Fibroblast of lung (primary cell): ENCODE results near the gene AFF2. TPM values are rescaled to one million over a fixed set of nuclear protein-coding genes. Genes with fewer than 3 reads are reported as not detected.

Experiments
- DNase-seq, 2 donors: peaks; one replicate each; pipeline versions ENCODE4 v3.0.0 to v3.0.0-alpha.2; 2010; ENCODE audit warnings: low read depth in 2 of 2
- H2AFZ ChIP-seq: 2 replicates; pipeline ENCODE4 v1.5.1; 2012; ENCODE audit warnings: low read length, control low read depth, inconsistent platforms
- H3K27ac ChIP-seq: 2 replicates; pipeline ENCODE4 v1.5.1; 2011; ENCODE audit warnings: low read length, control low read depth; ENCODE audit not compliant: insufficient read depth
- H3K27me3 ChIP-seq: 2 replicates; pipeline ENCODE4 v1.5.1; 2011; ENCODE audit warnings: mild to moderate bottlenecking, low read length; ENCODE audit not compliant: control insufficient read depth, insufficient read depth
- H3K36me3 ChIP-seq: 2 replicates; pipeline ENCODE4 v1.5.1; 2011; ENCODE audit warnings: low read length; ENCODE audit not compliant: control insufficient read depth, insufficient read depth
- H3K4me1 ChIP-seq: 2 replicates; pipeline ENCODE4 v1.5.1; 2011; ENCODE audit warnings: low read length; ENCODE audit not compliant: control insufficient read depth, insufficient read depth; ENCODE audit errors: extremely low read depth
- H3K4me2 ChIP-seq: 2 replicates; pipeline ENCODE4 v1.5.1; 2011; ENCODE audit warnings: low read length, control low read depth; ENCODE audit not compliant: insufficient read depth; ENCODE audit errors: extremely low read depth
- H3K4me3 ChIP-seq, 4 experiments: fragments of 200-600 bp in 1 of 4; sonication (generic) in 1 of 4; replicated peaks in 1 of 4; 2 replicates each; pipeline ENCODE4 v1.5.1; 2011 to 2016; ENCODE audit warnings: low read length in 4 of 4, low read depth in 3 of 4, mild to moderate bottlenecking in 3 of 4, control low read depth in 2 of 4, inconsistent platforms in 1 of 4, mixed read lengths in 1 of 4; ENCODE audit not compliant: insufficient read depth in 1 of 4; ENCODE audit errors: control extremely low read depth in 1 of 4
- H3K79me2 ChIP-seq: 2 replicates; pipeline ENCODE4 v1.5.1; 2012; ENCODE audit warnings: mild to moderate bottlenecking, low read length, inconsistent platforms; ENCODE audit not compliant: control insufficient read depth, insufficient read depth
- H3K9ac ChIP-seq: 2 replicates; pipeline ENCODE4 v1.5.1; 2011; ENCODE audit warnings: mild to moderate bottlenecking, low read length, control low read depth; ENCODE audit not compliant: insufficient read depth
- H3K9me3 ChIP-seq: 2 replicates; pipeline ENCODE4 v1.5.1; 2012; ENCODE audit warnings: low read depth, low read length; ENCODE audit not compliant: control insufficient read depth, insufficient read depth
- H4K20me1 ChIP-seq: 2 replicates; pipeline ENCODE4 v1.5.1; 2011; ENCODE audit warnings: low read length; ENCODE audit not compliant: control insufficient read depth, insufficient read depth; ENCODE audit errors: extremely low read depth
- EZH2 ChIP-seq: IDR thresholded peaks from 2 replicates; pipeline ENCODE4 v1.5.1; 2012; ENCODE audit warnings: low read length, control low read depth, mild to moderate bottlenecking; ENCODE audit errors: missing control alignments
- polyA plus RNA-seq, 2 donors: library from polyadenylated mRNA; depleted of rRNA in 1 of 2; stranded (reverse) in 1 of 2; unstranded in 1 of 2; fragments of >200 nt; gene quantifications; 2 replicates each; pipeline ENCODE4 v1.2.1, GENCODE V29; 2011 to 2012; ENCODE audit warnings: missing spikeins in 1 of 2
- total RNA-seq: library from RNA; depleted of rRNA; stranded (reverse); fragments of >200 nt; gene quantifications from 2 replicates; pipeline ENCODE4 v1.2.1, GENCODE V29; 2014
- TF ChIP-seq, protein P1 (sequence below), 2 donors: IDR thresholded peaks in 1 of 2; conservative IDR thresholded peaks in 1 of 2; 1 replicate in 1 of 2; 2 replicates in 1 of 2; pipeline ENCODE4 v1.5.1; 2011 to 2012; ENCODE audit warnings: low read length in 2 of 2, control low read depth in 1 of 2, inconsistent platforms in 1 of 2, low read depth in 1 of 2, mild to moderate bottlenecking in 1 of 2

Gene AFF2
- total and polyA plus RNA-seq, 2 donors (not counting 1 experiment from before 2014, with no cell fraction given): under 0.01 to 0.05 TPM

DNA sequence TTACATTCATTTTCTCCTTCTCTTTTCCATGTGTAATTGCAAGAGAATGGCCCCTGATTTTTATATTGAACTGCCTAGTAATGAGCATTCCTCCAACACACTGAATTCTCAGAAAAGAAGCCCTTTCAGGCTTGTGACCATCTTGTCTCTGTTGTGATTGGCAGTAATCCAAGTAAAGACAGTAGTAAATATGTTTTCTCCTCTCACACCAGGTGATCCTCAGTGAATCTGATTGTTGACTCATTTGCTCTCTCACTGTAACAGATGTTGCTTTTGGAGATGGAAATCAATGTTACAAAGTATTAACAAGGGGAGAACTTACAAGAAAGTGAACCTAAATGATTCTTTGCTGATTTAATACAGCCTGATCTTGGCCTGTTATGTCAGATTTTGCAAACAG is 271.0 kb downstream of the AFF2 start:
- H3K4me1 ChIP-seq: no peaks in the 10 kb centered on the region
- no peaks in the 10 kb centered on the region for H4K20me1 ChIP-seq
- H3K27ac ChIP-seq: no peak overlapping the region
- no peaks in the 10 kb centered on the region for H3K79me2 ChIP-seq
- no peak for DNase-seq
- no peak overlapping the region for H3K9ac ChIP-seq
- TF ChIP-seq, protein P1, sequence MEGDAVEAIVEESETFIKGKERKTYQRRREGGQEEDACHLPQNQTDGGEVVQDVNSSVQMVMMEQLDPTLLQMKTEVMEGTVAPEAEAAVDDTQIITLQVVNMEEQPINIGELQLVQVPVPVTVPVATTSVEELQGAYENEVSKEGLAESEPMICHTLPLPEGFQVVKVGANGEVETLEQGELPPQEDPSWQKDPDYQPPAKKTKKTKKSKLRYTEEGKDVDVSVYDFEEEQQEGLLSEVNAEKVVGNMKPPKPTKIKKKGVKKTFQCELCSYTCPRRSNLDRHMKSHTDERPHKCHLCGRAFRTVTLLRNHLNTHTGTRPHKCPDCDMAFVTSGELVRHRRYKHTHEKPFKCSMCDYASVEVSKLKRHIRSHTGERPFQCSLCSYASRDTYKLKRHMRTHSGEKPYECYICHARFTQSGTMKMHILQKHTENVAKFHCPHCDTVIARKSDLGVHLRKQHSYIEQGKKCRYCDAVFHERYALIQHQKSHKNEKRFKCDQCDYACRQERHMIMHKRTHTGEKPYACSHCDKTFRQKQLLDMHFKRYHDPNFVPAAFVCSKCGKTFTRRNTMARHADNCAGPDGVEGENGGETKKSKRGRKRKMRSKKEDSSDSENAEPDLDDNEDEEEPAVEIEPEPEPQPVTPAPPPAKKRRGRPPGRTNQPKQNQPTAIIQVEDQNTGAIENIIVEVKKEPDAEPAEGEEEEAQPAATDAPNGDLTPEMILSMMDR (conservative IDR thresholded peaks at IDR 0.05 in 1 of 2, IDR thresholded peaks at IDR 0.05 in 1 of 2; ENCODE audit: low read depth in 1 of 2, low read length in 2 of 2): no peak
- no peak for TF ChIP-seq EZH2
- H2AFZ ChIP-seq: no peak overlapping the region
- no peaks in the 10 kb centered on the region for H3K36me3 ChIP-seq
- no peak overlapping the region for H3K4me2 ChIP-seq
- no peaks in the 10 kb centered on the region for H3K9me3 ChIP-seq
- no peaks in the 10 kb centered on the region for H3K27me3 ChIP-seq
- no peak overlapping the region for H3K4me3 ChIP-seq

DNA sequence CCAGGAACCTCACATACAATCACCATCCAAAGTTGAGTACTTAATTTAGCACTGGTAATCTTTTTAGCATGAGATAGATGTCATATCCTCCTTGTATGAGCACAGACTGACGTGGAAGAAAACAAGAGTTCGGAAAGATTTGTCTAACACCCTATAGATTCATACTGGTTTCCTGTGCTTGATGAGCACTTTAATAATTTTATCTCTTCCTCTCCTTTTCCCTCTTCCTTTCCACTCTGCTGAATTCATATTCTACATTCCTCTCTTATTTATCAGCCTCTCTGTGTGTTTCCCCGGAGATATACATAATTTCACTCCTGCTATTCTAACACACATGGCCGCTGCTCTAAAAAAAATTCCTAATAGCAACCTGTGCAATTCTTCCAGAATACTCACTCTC is 273.9 kb downstream of the AFF2 start:
- Histone ChIP-seq H3K27ac (no peak overlapping the region), H3K4me2 (no peak overlapping the region), H3K4me3 (no peak overlapping the region), H3K27me3 (no peaks in the 10 kb centered on the region), H3K4me1 (no peaks in the 10 kb centered on the region), H3K9me3 (no peaks in the 10 kb centered on the region), H2AFZ (no peak overlapping the region), H4K20me1 (no peaks in the 10 kb centered on the region), H3K9ac (no peak overlapping the region), H3K79me2 (no peaks in the 10 kb centered on the region), H3K36me3 (no peaks in the 10 kb centered on the region)
- no peak for DNase-seq
- TF ChIP-seq, protein P1 (conservative IDR thresholded peaks at IDR 0.05 in 1 of 2, IDR thresholded peaks at IDR 0.05 in 1 of 2; ENCODE audit: low read depth in 1 of 2, low read length in 2 of 2): no peak
- no peak for TF ChIP-seq EZH2

DNA sequence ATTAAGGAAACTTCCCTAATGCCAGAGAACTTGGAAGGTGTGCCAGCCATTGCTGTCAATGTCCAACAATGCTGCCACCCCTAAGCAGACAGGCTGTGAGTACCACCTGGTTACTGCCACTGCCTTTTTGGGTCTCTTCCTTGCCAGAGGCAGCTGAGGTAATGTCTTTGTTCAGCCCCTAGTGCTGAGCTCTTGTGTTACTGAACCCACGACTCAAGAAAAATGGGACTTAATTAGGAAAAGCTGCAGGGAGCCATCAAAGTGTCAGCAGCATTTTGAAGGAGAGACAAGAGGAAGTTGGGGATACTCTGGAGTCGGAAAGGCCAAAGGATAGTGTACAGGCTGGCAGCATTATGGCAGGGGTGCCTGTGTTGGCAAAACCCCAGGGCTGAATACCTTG is 283.7 kb downstream of the AFF2 start:
- H3K27me3 ChIP-seq: no peaks in the 10 kb centered on the region
- no peak overlapping the region for H3K4me2 ChIP-seq
- TF ChIP-seq EZH2: no peak
- TF ChIP-seq, protein P1 (conservative IDR thresholded peaks at IDR 0.05 in 1 of 2, IDR thresholded peaks at IDR 0.05 in 1 of 2; ENCODE audit: low read depth in 1 of 2, low read length in 2 of 2): no peak
- no peaks in the 10 kb centered on the region for H3K9me3 ChIP-seq
- H3K4me1 ChIP-seq: no peaks in the 10 kb centered on the region
- no peaks in the 10 kb centered on the region for H3K79me2 ChIP-seq
- H3K27ac ChIP-seq: no peak overlapping the region
- no peak for DNase-seq
- H2AFZ ChIP-seq: no peak overlapping the region
- H3K9ac ChIP-seq: no peak overlapping the region
- H4K20me1 ChIP-seq: no peaks in the 10 kb centered on the region
- no peak overlapping the region for H3K4me3 ChIP-seq
- no peaks in the 10 kb centered on the region for H3K36me3 ChIP-seq
